ENCODE measurements around the gene ZC3H10. TPM values are rescaled to one million over a fixed set of nuclear protein-coding genes. Genes with fewer than 3 reads are reported as not detected.

Gene ZC3H10
- total RNA-seq, 2 donors from 2014 or later, result 6.8 to 8.7 TPM

GRCh38 chr12:56124133-56124532, 6.1 kb downstream of the ZC3H10 start:
- no peaks in the 10 kb centered on the region for H3K27me3 Mint-ChIP-seq
- H3K4me1 Mint-ChIP-seq, result peaks cover 37% of the 10 kb centered on the region
- H3K4me3 Mint-ChIP-seq, result peak overlapping the region; percentile 7
- no peaks in the 10 kb centered on the region for H3K9me3 ChIP-seq (ENCODE audit: control insufficient read depth, low read length, poor library complexity, severe bottlenecking)
- no peaks in the 10 kb centered on the region for H3K36me3 Mint-ChIP-seq (ENCODE audit: low read depth)
- H3K27ac Mint-ChIP-seq, result peak overlapping the region; percentile 93
- no peak for ATAC-seq
- no peak for DNase-seq

GRCh38 chr12:56126732-56127239, 8.7 kb downstream of the ZC3H10 start:
- ATAC-seq, result no peak
- no peaks in the 10 kb centered on the region for H3K27me3 Mint-ChIP-seq
- H3K4me3 Mint-ChIP-seq, result peak overlapping the region; percentile 98
- H3K4me1 Mint-ChIP-seq, result peaks cover 51% of the 10 kb centered on the region
- DNase-seq, result no peak
- H3K27ac Mint-ChIP-seq, result peak overlapping the region; percentile 95
- no peaks in the 10 kb centered on the region for H3K9me3 ChIP-seq (ENCODE audit: control insufficient read depth, low read length, poor library complexity, severe bottlenecking)
- peaks cover 10% of the 10 kb centered on the region for H3K36me3 Mint-ChIP-seq (ENCODE audit: low read depth)

GRCh38 chr12:56127485-56127887, 9.4 kb downstream of the ZC3H10 start:
- peak overlapping the region; percentile 95 for H3K27ac Mint-ChIP-seq

GRCh38 chr12:56127888-56128669, 10.0 kb downstream of the ZC3H10 start, which contains the start of gene ESYT1:
ESYT1 (plus strand) TSS chr12:56128267; CDS start chr12:56128320, 53 bp downstream.
- peaks cover 13% of the 10 kb centered on the region for H3K36me3 Mint-ChIP-seq (ENCODE audit: low read depth)
- DNase-seq (peak; percentile 85 to 97 (median 91)), ATAC-seq (peak; percentile 93)
- H3K4me3 Mint-ChIP-seq, result peak within 1 kb of the TSS; percentile 98
- no peaks in the 10 kb centered on the region for H3K9me3 ChIP-seq (ENCODE audit: control insufficient read depth, low read length, poor library complexity, severe bottlenecking)
- H3K4me1 Mint-ChIP-seq, result peaks cover 55% of the 10 kb centered on the region
- H3K27me3 Mint-ChIP-seq, result no peaks in the 10 kb centered on the region
- peak within 1 kb of the TSS; percentile 95 for H3K27ac Mint-ChIP-seq

More at GRCh38 chr12:56127485-56127887, 9.4 kb downstream of the ZC3H10 start:
- DNase-seq, result no peak
- Mint-ChIP-seq H3K4me3 (peak overlapping the region; percentile 98), H3K4me1 (peaks cover 54% of the 10 kb centered on the region), H3K27me3 (no peaks in the 10 kb centered on the region), H3K36me3 (ENCODE audit: low read depth) (peaks cover 13% of the 10 kb centered on the region)
- no peaks in the 10 kb centered on the region for H3K9me3 ChIP-seq (ENCODE audit: control insufficient read depth, low read length, poor library complexity, severe bottlenecking)
- ATAC-seq, result no peak

- Mint-ChIP-seq H3K4me3 (peak overlapping the region; percentile 98), H3K36me3 (ENCODE audit: low read depth) (peaks cover 13% of the 10 kb centered on the region), H3K27me3 (no peaks in the 10 kb centered on the region), H3K4me1 (peaks cover 55% of the 10 kb centered on the region), H3K27ac (peak overlapping the region; percentile 95)
- DNase-seq (no peak), ATAC-seq (no peak)
- no peaks in the 10 kb centered on the region for H3K9me3 ChIP-seq (ENCODE audit: control insufficient read depth, low read length, poor library complexity, severe bottlenecking)
Measured at GRCh38 chr12:56128670-56129205, 10.7 kb downstream of the ZC3H10 start.

GRCh38 chr12:56129206-56129941, 11.3 kb downstream of the ZC3H10 start:
- peak overlapping the region; percentile 98 for H3K4me3 Mint-ChIP-seq

GRCh38 chr12:56129942-56130495, 12.0 kb downstream of the ZC3H10 start:
- peaks cover 13% of the 10 kb centered on the region for H3K36me3 Mint-ChIP-seq (ENCODE audit: low read depth)
- peak overlapping the region; percentile 98 for H3K4me3 Mint-ChIP-seq
- ATAC-seq (no peak), DNase-seq (no peak)
- H3K27ac Mint-ChIP-seq, result peak overlapping the region; percentile 95
- H3K9me3 ChIP-seq (ENCODE audit: control insufficient read depth, low read length, poor library complexity, severe bottlenecking), result no peaks in the 10 kb centered on the region
- H3K4me1 Mint-ChIP-seq, result peaks cover 51% of the 10 kb centered on the region
- H3K27me3 Mint-ChIP-seq, result no peaks in the 10 kb centered on the region

More at GRCh38 chr12:56129206-56129941, 11.3 kb downstream of the ZC3H10 start:
- Mint-ChIP-seq H3K27ac (peak overlapping the region; percentile 95), H3K4me1 (peaks cover 52% of the 10 kb centered on the region), H3K36me3 (ENCODE audit: low read depth) (peaks cover 13% of the 10 kb centered on the region), H3K27me3 (no peaks in the 10 kb centered on the region)
- peak; percentile 52 to 61 (median 52) for DNase-seq
- no peaks in the 10 kb centered on the region for H3K9me3 ChIP-seq (ENCODE audit: control insufficient read depth, low read length, poor library complexity, severe bottlenecking)
- ATAC-seq, result peak; percentile 23

- no peaks in the 10 kb centered on the region for H3K27me3 Mint-ChIP-seq
- H3K4me1 Mint-ChIP-seq, result peaks cover 51% of the 10 kb centered on the region
- peak overlapping the region; percentile 95 for H3K27ac Mint-ChIP-seq
- ATAC-seq (no peak), DNase-seq (no peak)
- peaks cover 13% of the 10 kb centered on the region for H3K36me3 Mint-ChIP-seq (ENCODE audit: low read depth)
- no peaks in the 10 kb centered on the region for H3K9me3 ChIP-seq (ENCODE audit: control insufficient read depth, low read length, poor library complexity, severe bottlenecking)
- H3K4me3 Mint-ChIP-seq, result peak overlapping the region; percentile 98
Measured at GRCh38 chr12:56130876-56131275, 12.8 kb downstream of the ZC3H10 start.

- ATAC-seq, result no peak
- Mint-ChIP-seq H3K36me3 (ENCODE audit: low read depth) (peaks cover 21% of the 10 kb centered on the region), H3K27me3 (no peaks in the 10 kb centered on the region), H3K4me3 (no peak overlapping the region), H3K4me1 (peaks cover 55% of the 10 kb centered on the region), H3K27ac (peak overlapping the region; percentile 47)
- DNase-seq, result no peak
- no peaks in the 10 kb centered on the region for H3K9me3 ChIP-seq (ENCODE audit: control insufficient read depth, low read length, poor library complexity, severe bottlenecking)
Measured at GRCh38 chr12:56134897-56135296, 16.8 kb downstream of the ZC3H10 start.

GRCh38 chr12:56137853-56138571, 19.9 kb downstream of the ZC3H10 start:
- H3K4me1 Mint-ChIP-seq, result peaks cover 46% of the 10 kb centered on the region
- H3K27me3 Mint-ChIP-seq, result no peaks in the 10 kb centered on the region
- peak overlapping the region; percentile 91 for H3K27ac Mint-ChIP-seq
- peaks cover 16% of the 10 kb centered on the region for H3K36me3 Mint-ChIP-seq (ENCODE audit: low read depth)
- H3K9me3 ChIP-seq (ENCODE audit: control insufficient read depth, low read length, poor library complexity, severe bottlenecking), result no peaks in the 10 kb centered on the region
- no peak overlapping the region for H3K4me3 Mint-ChIP-seq
- ATAC-seq (no peak), DNase-seq (no peak)

- ATAC-seq, result no peak
- DNase-seq, result no peak
- no peaks in the 10 kb centered on the region for H3K27me3 Mint-ChIP-seq
- peak overlapping the region; percentile 91 for H3K27ac Mint-ChIP-seq
- H3K4me1 Mint-ChIP-seq, result peaks cover 42% of the 10 kb centered on the region
- H3K36me3 Mint-ChIP-seq (ENCODE audit: low read depth), result peaks cover 13% of the 10 kb centered on the region
- H3K9me3 ChIP-seq (ENCODE audit: control insufficient read depth, low read length, poor library complexity, severe bottlenecking), result no peaks in the 10 kb centered on the region
- H3K4me3 Mint-ChIP-seq, result peak overlapping the region; percentile 21
Measured at GRCh38 chr12:56141946-56142784, 24.1 kb downstream of the ZC3H10 start.

GRCh38 chr12:56143217-56143616, 25.2 kb downstream of the ZC3H10 start:
- Mint-ChIP-seq H3K27me3 (no peaks in the 10 kb centered on the region), H3K4me1 (peaks cover 35% of the 10 kb centered on the region), H3K36me3 (ENCODE audit: low read depth) (peaks cover 11% of the 10 kb centered on the region), H3K4me3 (no peak overlapping the region), H3K27ac (peak overlapping the region; percentile 91)
- DNase-seq (no peak), ATAC-seq (peak; percentile 47)
- H3K9me3 ChIP-seq (ENCODE audit: control insufficient read depth, low read length, poor library complexity, severe bottlenecking), result no peaks in the 10 kb centered on the region
